IPS-15b (cell line): ENCODE measurements around the gene DPY19L1.
"Not testable (repeated sequence)": the region's sequence is repeated elsewhere in the genome, so short reads cannot be mapped to it uniquely, and the experiment has no call there.

Experiments used
- H3K27me3 ChIP-seq: one replicate; pipeline ENCODE4 v1.6.1; 2013; ENCODE audit warnings: low read length; ENCODE audit not compliant: control insufficient read depth, insufficient read depth
- H3K36me3 ChIP-seq: one replicate; pipeline ENCODE4 v1.6.1; 2013; ENCODE audit warnings: low read length; ENCODE audit not compliant: control insufficient read depth, insufficient read depth
- H3K4me1 ChIP-seq: one replicate; pipeline ENCODE4 v1.6.1; 2013; ENCODE audit warnings: mild to moderate bottlenecking, low read length; ENCODE audit not compliant: control insufficient read depth, insufficient read depth
- H3K4me3 ChIP-seq: one replicate; pipeline ENCODE4 v1.5.1; 2013; ENCODE audit warnings: low read depth, low read length
- H3K9ac ChIP-seq: one replicate; pipeline ENCODE4 v1.6.1; 2013; ENCODE audit warnings: low read depth, mild to moderate bottlenecking, low read length
- H3K9me3 ChIP-seq: one replicate; pipeline ENCODE4 v1.6.1; 2013; ENCODE audit warnings: mild to moderate bottlenecking, low read length; ENCODE audit not compliant: control insufficient read depth, insufficient read depth

Gene DPY19L1

GRCh38 chr7:34979124-34979523, 58.2 kb downstream of the DPY19L1 start:
- H3K9me3 ChIP-seq, H3K4me3 ChIP-seq, H3K9ac ChIP-seq, H3K4me1 ChIP-seq, H3K36me3 ChIP-seq, H3K27me3 ChIP-seq: not testable (repeated sequence)

- no peaks in the 10 kb centered on the region for H3K4me1 ChIP-seq
- H3K9me3 ChIP-seq, result no peaks in the 10 kb centered on the region
- H3K36me3 ChIP-seq, result no peaks in the 10 kb centered on the region
- no peak overlapping the region for H3K4me3 ChIP-seq
- no peak overlapping the region for H3K9ac ChIP-seq
- H3K27me3 ChIP-seq, result no peaks in the 10 kb centered on the region
These were observed 63.9 kb downstream of the DPY19L1 start for GRCh38 chr7:34973400-34973760.

GRCh38 chr7:34972739-34973399, 64.4 kb downstream of the DPY19L1 start:
- not testable (repeated sequence) for H3K4me1 ChIP-seq, H3K4me3 ChIP-seq, H3K27me3 ChIP-seq, H3K36me3 ChIP-seq, H3K9me3 ChIP-seq, H3K9ac ChIP-seq

GRCh38 chr7:34967818-34968217, 69.5 kb downstream of the DPY19L1 start:
- not testable (repeated sequence) for H3K9me3 ChIP-seq, H3K9ac ChIP-seq, H3K27me3 ChIP-seq, H3K36me3 ChIP-seq, H3K4me3 ChIP-seq, H3K4me1 ChIP-seq

- not testable (repeated sequence) for H3K9ac ChIP-seq, H3K27me3 ChIP-seq, H3K4me3 ChIP-seq, H3K36me3 ChIP-seq, H3K4me1 ChIP-seq, H3K9me3 ChIP-seq
These were observed 70.8 kb downstream of the DPY19L1 start for GRCh38 chr7:34966504-34966903.

GRCh38 chr7:34958021-34958420, 79.3 kb downstream of the DPY19L1 start:
- Histone ChIP-seq H3K9me3 (no peaks in the 10 kb centered on the region), H3K36me3 (no peaks in the 10 kb centered on the region), H3K9ac (no peak overlapping the region), H3K4me1 (no peaks in the 10 kb centered on the region), H3K27me3 (no peaks in the 10 kb centered on the region), H3K4me3 (no peak overlapping the region)

GRCh38 chr7:34952822-34953221, 84.5 kb downstream of the DPY19L1 start:
- Histone ChIP-seq H3K9ac (no peak overlapping the region), H3K9me3 (no peaks in the 10 kb centered on the region), H3K36me3 (no peaks in the 10 kb centered on the region), H3K27me3 (no peaks in the 10 kb centered on the region), H3K4me1 (peaks cover 3% of the 10 kb centered on the region), H3K4me3 (no peak overlapping the region)

- H3K9me3 ChIP-seq, result no peaks in the 10 kb centered on the region
- H3K4me3 ChIP-seq, result no peak overlapping the region
- no peaks in the 10 kb centered on the region for H3K27me3 ChIP-seq
- H3K4me1 ChIP-seq, result peaks cover 3% of the 10 kb centered on the region
- H3K36me3 ChIP-seq, result no peaks in the 10 kb centered on the region
- H3K9ac ChIP-seq, result no peak overlapping the region
These were observed 87.9 kb downstream of the DPY19L1 start for GRCh38 chr7:34949361-34949760.

- not testable (repeated sequence) for H3K4me3 ChIP-seq, H3K9ac ChIP-seq, H3K4me1 ChIP-seq, H3K36me3 ChIP-seq, H3K27me3 ChIP-seq, H3K9me3 ChIP-seq
These were observed 89.9 kb downstream of the DPY19L1 start for GRCh38 chr7:34947427-34947826.

GRCh38 chr7:34946486-34946885, 90.8 kb downstream of the DPY19L1 start:
- Histone ChIP-seq H3K27me3 (no peaks in the 10 kb centered on the region), H3K4me3 (no peak overlapping the region), H3K4me1 (no peaks in the 10 kb centered on the region), H3K9ac (no peak overlapping the region), H3K9me3 (no peaks in the 10 kb centered on the region), H3K36me3 (no peaks in the 10 kb centered on the region)

- not testable (repeated sequence) for H3K27me3 ChIP-seq
These were observed 91.3 kb downstream of the DPY19L1 start for GRCh38 chr7:34945894-34946477.

GRCh38 chr7:34939175-34939574, 98.1 kb downstream of the DPY19L1 start:
- Histone ChIP-seq H3K9ac (no peak overlapping the region), H3K9me3 (no peaks in the 10 kb centered on the region), H3K36me3 (no peaks in the 10 kb centered on the region), H3K4me3 (no peak overlapping the region), H3K27me3 (no peaks in the 10 kb centered on the region), H3K4me1 (peaks cover 12% of the 10 kb centered on the region)

More at GRCh38 chr7:34945894-34946477, 91.3 kb downstream of the DPY19L1 start:
- not testable (repeated sequence) for H3K9ac ChIP-seq, H3K4me1 ChIP-seq, H3K9me3 ChIP-seq, H3K36me3 ChIP-seq, H3K4me3 ChIP-seq
